ENCODE data around the gene MAPK10.
"Not testable (repeated sequence)": the region's sequence is repeated elsewhere in the genome, so short reads cannot be mapped to it uniquely, and the experiment has no call there.

The MAPK10 gene

GRCh38 chr4:86106475-86106874 lies 253.4 kb downstream of the MAPK10 start:
- no peak for DNase-seq (ENCODE audit: low spot score)

- no peak for DNase-seq (ENCODE audit: low spot score)
Measured at GRCh38 chr4:86101841-86102240, 258.0 kb downstream of the MAPK10 start.

- no peak for DNase-seq (ENCODE audit: low spot score)
Measured at GRCh38 chr4:86101410-86101809, 258.4 kb downstream of the MAPK10 start.

DNA sequence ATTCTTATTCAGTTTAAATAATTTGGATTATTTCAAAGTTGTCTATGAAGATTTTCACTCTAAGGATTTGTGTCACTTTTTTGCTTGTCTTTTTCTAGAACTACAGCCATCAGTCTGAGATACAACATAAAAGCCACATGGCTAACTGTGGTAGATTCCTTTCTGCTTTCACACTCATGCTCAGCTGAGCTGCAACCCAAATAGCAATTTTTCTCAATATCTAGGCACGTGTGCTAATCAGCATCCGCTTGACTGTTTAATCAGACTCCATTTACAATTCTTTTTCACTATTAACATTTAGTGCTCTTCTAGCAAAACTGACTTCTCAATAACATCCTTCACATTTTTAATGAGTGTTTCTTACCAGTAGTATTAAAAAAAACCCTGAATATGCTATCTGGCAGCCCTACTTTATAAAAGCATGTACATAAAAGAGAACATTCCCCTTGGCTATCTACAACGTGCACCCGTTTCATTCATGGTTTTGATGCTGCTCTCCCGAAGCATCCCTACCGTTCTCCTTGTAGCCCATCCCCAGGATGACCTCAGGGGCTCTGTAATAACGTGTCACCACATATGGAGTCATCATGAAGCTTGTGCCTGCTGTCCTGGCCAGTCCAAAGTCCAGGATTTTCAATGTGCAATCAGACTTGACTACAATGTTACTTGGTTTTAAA lies 259.2 kb downstream of the MAPK10 start:
- no peak for DNase-seq (ENCODE audit: low spot score)

GRCh38 chr4:86099348-86099747 lies 260.5 kb downstream of the MAPK10 start:
- no peak for DNase-seq (ENCODE audit: low spot score)

- DNase-seq (ENCODE audit: low spot score): no peak
Measured at GRCh38 chr4:86098691-86099090, 261.2 kb downstream of the MAPK10 start.

DNA sequence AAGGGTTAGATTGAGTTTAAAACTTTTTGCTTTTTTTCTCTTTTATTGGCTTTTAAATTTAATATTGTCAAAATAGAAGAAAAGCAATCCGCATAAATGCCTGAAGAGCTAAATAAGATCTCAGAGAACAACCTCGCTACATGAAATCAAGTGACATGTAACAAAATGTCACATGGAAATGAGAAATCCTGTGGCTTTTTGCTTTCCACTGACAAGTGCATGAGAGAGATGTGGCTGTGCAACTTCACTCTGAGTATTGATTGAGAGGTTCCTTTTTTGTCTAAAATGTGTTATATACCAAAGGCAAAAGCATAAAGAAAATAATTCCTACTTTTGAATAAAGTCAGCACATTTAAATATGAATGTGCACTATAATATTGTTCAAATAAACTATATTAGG lies 263.5 kb downstream of the MAPK10 start:
- DNase-seq (ENCODE audit: low spot score): no peak

GRCh38 chr4:86092684-86093083 lies 267.2 kb downstream of the MAPK10 start:
- DNase-seq (ENCODE audit: low spot score): no peak

- DNase-seq (ENCODE audit: low spot score): no peak
Measured at GRCh38 chr4:86091201-86091600, 268.7 kb downstream of the MAPK10 start.

GRCh38 chr4:86089781-86090323 lies 270.0 kb downstream of the MAPK10 start:
- no peak for DNase-seq (ENCODE audit: low spot score)

GRCh38 chr4:86089053-86089452 lies 270.8 kb downstream of the MAPK10 start:
- no peak for DNase-seq (ENCODE audit: low spot score)

DNA sequence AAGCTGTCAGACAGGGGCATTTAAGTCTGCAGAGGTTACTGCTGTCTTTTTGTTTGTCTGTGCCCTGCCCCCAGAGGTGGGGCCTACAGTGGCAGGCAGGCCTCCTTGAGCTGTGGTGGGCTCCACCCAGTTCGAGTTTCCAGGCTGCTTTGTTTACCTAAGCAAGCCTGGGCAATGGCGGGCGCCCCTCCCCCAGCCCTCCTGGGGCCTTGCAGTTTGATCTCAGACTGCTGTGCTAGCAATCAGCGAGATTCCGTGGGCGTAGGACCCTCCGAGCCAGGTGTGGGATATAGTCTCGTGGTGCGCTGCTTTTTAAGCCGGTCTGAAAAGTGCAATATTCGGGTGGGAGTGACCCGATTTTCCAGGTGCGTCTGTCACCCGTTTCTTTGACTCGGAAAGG lies 284.1 kb downstream of the MAPK10 start:
- DNase-seq (ENCODE audit: low spot score): not testable (repeated sequence)

- no peak for DNase-seq (ENCODE audit: low spot score)
Measured at GRCh38 chr4:86060341-86060740, 299.5 kb downstream of the MAPK10 start.

- no peak for DNase-seq (ENCODE audit: low spot score)
Measured at GRCh38 chr4:86058621-86059020, 301.2 kb downstream of the MAPK10 start.

DNA sequence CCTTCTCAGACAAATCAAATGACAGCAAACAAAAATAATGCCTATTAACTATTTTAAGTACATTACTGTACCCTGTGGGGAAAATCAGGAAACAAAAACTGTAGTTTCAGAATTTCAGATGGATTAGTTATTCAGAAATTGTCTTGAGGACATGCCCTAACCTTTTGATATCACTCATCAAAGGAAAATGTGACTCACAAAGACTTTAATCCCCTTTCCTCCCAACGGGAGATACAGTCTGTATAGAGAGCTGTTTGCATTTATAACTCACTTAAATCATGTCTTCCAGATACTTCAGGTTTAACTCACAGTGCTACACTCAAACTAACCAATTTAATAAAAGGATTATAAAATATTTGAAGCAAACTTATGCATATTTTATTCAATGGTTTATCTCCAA lies 304.0 kb downstream of the MAPK10 start:
- DNase-seq (ENCODE audit: low spot score): no peak

DNA sequence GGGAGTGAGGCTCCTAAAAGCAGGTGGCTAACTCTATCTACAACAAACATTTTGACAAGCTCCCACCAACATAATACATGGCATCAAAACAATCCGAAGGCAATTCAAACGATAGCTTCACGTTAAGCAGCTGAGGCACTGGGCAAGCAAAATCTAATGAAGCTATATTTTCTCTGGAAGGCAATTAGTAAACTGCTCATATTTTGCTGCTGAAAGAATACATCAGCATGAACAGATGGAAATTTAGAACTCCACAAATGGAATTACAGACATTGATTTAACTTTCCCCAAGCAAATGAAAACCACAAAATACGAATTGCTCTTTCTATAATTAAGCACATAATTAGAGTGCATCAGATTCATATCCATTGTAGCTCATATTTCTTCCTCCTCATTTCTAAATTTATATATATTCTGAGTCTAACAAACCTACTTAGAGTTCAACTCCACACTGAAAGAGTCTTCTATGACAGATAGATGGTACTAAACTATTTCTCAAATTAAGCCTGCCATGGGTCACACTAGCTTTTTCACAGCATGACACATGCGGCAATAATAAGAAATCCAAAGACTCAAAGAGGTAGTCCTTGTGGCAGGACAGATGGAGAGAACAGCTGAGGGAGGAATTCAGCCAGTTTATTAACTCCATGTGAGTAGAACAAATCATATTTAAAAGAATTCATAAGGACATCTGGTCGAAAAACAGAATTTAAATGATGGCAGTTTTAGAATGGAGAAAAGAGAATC lies 305.4 kb downstream of the MAPK10 start:
- DNase-seq (ENCODE audit: low spot score): no peak

DNA sequence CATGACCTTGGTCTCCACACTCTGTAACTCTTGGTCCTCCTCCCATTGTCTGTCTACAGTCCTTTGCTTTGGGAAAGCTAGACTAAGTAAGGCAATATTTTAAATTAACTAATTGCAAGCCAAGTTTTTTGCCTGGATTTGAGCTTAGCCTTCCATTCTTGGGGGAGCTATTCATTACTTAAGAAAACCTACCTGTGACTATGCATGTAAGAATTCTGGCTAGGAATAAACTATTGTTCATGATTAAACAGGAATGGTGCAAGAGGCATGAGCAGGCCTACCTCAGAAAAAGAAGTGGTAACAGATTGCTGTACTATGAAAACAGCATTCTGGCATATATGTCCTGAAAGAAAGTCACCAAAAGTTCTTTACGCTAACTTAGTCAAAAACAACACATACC lies 309.4 kb downstream of the MAPK10 start:
- no peak for DNase-seq (ENCODE audit: low spot score)

GRCh38 chr4:86048426-86048825 lies 311.4 kb downstream of the MAPK10 start:
- DNase-seq (ENCODE audit: low spot score): no peak

DNA sequence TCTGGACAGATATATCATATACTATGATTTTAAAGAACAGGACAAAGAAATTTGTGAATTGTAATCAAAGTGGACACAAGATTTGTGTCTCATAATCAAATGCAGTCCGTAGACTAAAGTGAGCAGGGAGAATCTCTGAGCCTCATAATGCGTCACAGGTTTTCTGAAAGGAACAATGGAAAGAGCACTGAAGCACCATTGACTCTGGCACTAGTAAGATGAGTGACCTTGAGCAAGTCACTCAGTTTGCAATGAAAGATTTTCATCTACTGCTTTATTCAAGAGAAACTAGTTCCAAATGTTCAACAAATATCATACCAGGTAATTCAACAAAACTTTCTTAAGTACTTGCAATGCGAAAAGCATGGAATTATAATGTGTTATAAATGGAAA lies 315.3 kb downstream of the MAPK10 start:
- DNase-seq (ENCODE audit: low spot score): no peak

- peak; percentile 85 for DNase-seq (ENCODE audit: low spot score)
Measured at GRCh38 chr4:86043755-86044592, 315.9 kb downstream of the MAPK10 start.

DNA sequence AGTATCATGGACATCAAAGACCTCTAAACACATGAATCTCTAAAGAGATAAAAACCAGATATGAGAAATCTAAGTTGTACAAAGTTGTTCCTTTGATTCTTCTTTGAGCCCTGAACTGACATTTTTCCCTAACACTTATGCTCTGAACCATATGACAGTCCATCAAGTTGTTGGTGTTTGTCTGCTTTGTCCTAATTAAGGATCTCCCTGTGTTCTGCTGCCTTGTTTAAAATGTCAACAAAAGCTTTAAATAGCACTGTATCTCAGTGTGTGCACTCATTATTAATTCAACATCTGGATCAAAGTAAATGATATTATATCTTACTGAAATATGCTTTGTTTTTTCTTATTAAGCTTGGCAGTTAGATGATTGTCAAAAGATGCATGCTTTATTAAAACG lies 321.8 kb downstream of the MAPK10 start:
- DNase-seq (ENCODE audit: low spot score): no peak

- no peak for DNase-seq (ENCODE audit: low spot score)
Measured at GRCh38 chr4:86036736-86037135, 323.1 kb downstream of the MAPK10 start.

DNA sequence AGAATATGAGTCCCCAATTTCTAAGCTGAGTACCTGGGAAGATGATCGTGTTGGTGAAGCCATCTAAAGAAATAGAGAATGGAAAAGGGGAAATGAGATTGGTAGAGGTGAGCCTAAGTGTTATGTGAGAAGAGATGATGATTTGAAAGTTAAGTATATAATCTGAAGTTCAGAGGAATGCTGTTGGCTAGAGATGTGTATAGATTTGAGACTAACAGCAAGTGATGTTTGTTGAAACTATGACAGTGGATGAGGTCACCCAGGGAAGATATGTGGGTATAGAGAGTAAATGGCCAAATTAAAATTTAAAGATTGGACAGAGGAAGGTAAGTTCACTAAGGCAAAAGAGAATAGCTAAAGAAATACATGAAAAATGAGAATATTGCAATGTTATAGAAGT lies 324.2 kb downstream of the MAPK10 start:
- DNase-seq (ENCODE audit: low spot score): no peak
